ENCODE measurements around the gene RCHY1. TPM values are rescaled to one million over a fixed set of nuclear protein-coding genes. Genes with fewer than 3 reads are reported as not detected.

Gene RCHY1
- total RNA-seq, 1 donor from 2014 or later = 44.1 TPM

DNA sequence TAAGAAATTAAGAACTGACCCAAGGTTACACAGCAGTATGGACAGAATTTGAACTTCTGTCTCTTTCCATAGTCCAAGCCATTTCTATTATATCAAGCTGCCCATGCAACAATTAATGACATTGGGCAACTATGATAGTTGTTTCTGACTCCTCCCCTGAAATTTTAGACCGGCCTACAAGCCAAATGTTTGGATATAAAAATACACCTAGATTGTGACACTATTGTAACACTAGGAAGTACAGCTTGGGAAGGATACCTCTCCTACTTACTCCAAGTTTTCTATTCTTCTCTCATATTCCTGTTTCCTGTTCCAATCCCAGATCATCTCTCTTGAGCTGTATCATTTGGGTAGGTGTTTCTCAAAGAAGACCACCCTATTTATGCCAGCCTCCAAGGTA is 43.5 kb downstream of the RCHY1 start:
- intact Hi-C loops (cut with DNase I) = no loop called here
- DNase-seq (no peak), ATAC-seq (ENCODE audit: poor library complexity) (no peak)

DNA sequence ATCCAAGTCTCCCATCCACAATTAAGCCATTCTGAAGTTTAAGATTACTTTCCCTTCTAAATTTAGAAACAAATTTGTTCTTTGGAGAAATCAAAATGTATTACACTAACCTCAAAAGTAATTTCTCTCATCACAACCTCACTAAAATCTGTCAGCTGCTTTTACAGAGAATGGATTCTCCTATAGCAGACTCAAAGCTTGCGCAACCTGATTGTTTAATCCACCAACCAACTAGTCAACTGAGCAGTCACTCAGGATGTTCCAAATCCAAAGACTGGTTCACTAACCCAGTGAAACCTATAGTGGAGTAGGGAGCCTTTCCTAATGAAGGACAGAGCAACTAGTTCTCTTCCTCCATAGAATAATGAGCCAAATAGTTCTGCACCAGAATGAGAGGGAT is 44.3 kb downstream of the RCHY1 start:
- ATAC-seq (ENCODE audit: poor library complexity) (no peak), DNase-seq (no peak)
- intact Hi-C loops (cut with DNase I) = no loop called here

DNA sequence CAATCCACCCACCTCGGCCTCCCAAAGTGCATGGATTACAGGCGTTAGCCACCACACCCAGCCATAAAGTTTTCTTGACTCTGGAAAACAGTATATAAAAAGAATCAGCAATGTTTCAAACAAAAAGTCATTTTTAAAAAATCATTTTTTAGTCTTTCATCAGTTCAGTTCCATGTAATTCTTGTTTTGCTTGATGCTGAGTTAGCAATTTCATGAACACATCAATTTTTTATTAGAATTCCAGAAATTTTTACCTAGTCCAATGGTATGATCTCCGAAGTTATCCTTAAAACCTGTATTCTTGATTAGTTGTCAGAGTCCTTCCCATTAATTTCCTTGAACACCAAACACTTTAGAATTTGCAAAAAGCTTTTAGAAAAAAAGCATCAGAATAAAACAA is 56.8 kb downstream of the RCHY1 start:
- DNase-seq (no peak), ATAC-seq (ENCODE audit: poor library complexity) (no peak)
- intact Hi-C loops (cut with DNase I) = no loop called here

DNA sequence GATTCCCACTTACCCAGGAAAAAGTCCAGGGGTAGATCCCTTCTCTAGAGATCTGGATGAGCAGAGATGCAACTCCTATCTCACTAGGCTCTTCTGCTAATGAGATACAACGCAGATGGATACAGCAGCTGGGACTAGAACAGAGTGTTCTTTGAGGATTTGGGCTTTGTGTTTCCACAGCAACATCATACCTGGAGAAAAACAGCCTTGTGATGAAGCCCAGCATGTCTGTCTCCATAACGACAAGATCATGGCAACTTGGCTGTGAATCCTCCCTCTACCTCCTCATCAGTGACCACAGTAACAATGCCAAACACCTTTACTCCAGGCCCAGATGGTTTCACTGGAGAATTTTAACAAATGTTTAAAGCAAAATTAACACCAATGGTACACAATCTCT is 80.1 kb downstream of the RCHY1 start:
- ATAC-seq (ENCODE audit: poor library complexity) (no peak), DNase-seq (no peak)
- intact Hi-C loops (cut with DNase I) = no loop called here

DNA sequence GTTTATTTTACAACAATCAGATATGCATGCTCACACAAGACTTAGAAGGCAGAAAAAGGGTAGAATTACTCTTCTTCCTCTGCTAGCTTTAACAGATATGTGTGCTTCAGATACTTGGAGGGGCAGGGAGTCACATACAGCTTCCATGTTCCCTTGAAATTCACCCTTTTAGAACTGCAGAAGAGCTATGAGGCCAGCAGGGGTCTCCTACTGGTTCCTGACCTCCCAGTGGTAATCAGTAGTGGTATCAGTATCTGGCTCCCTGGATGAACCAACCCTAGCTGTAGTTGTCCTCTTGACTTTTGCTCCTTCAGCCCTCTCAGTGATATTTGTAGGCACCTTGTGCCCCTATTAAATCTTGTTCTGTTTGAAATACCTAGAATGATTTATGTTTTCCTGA is 81.5 kb downstream of the RCHY1 start:
- intact Hi-C loops (cut with DNase I) = no loop called here
- no peak for DNase-seq
- no peak for ATAC-seq (ENCODE audit: poor library complexity)

DNA sequence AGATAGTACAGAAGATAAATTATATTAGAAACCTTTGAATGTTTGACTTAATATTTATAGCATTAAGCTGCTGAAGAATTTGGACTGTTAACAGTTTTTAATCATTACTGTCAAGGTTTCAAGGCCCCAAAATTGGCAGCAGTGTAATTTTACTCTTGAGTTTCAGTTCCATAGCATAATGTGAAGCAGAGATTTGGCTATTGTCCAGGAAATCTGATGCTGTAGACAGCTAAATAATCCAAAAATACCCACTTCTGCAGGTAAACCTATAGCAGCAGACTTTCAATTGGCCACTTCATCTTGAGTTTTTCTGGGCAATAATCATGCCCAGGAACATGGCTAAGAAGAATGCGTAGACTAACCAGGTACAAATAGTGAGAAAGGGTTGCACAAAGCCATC is 85.0 kb downstream of the RCHY1 start:
- intact Hi-C loops (cut with DNase I) = no loop called here
- ATAC-seq (ENCODE audit: poor library complexity) = no peak
- no peak for DNase-seq

Other genes starting within 250 kb of the RCHY1 start
- gene THAP6, start 70 bp upstream of the RCHY1 start, total RNA-seq = 17.0 TPM
- not detected for gene ODAPH, start 41.7 kb upstream of the RCHY1 start, total RNA-seq
- 0.13 TPM for gene CDKL2, start 116.1 kb upstream of the RCHY1 start, total RNA-seq
- 69.2 TPM for gene G3BP2, start 159.0 kb upstream of the RCHY1 start, total RNA-seq
- gene USO1, start 210.2 kb upstream of the RCHY1 start, total RNA-seq = 87.7 TPM

Measured in Right ventricle myocardium superior (tissue), 1 donor.